ENCODE results near the gene RETSAT.
"Not testable (repeated sequence)": the region's sequence is repeated elsewhere in the genome, so short reads cannot be mapped to it uniquely, and the experiment has no call there.

The RETSAT gene

DNA sequence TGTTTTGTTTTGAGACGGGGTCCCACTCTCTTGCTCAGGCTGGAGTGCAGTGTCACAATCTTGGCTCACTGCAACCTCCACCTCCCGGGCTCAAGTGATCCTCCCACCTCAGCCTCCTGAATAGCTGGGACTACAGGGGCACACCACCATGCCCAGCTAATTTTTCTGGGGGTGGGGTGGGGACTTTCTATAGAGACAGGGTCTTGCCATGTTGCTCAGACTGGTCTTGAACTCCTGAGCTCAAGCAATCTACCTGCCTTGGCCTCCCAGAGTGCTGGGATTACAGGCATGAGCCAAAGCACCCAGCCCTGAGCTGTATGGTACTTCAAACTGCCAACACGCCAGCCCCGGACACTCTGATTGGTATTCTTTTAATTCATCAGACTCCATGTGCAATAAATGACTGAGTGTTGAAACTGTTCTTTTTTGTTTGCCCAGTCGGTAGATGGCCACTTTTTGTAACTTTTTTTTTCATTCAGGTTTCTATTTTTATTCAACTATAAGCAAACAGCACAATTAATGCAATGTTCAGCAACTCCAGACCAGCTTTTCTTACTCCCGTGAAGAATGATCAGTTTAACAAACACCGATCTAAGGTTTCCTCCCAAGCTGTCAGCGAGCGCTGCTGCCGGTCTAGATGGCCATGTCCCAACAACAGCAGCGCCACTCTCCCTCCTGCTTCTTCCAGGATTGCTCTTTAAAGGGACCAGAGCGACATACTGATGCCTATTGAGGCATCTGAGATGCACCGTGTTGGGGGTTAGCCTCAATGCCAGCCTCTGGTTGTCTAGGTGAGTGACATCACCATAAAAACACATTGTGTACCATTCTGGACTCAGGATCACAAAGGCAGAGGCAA is 14.1 kb downstream of the RETSAT start:
- intact Hi-C loops (cut with DNase I), result no loop called here
- DNase-seq, result peak in 1 of 10 donors; percentile 8

DNA sequence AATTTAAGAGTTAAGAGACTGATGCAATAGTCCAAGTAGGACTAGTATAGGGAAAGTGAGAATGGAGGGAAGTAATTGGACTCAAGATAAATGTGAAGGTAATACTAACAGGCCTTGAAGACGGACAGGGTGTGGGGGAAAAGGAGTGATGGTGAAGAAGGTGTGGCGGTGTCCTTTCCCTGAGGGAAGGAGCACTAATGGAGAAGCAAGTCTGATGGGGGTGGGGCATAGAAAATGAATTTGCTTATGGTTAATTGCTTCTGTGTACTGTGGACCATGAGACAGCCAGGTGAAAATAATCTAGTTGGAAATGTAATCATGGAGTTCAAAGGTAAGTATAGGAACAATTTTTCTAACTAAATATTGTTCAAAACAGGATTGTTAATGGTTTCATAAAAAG is 19.4 kb downstream of the RETSAT start:
- no peak for DNase-seq

DNA sequence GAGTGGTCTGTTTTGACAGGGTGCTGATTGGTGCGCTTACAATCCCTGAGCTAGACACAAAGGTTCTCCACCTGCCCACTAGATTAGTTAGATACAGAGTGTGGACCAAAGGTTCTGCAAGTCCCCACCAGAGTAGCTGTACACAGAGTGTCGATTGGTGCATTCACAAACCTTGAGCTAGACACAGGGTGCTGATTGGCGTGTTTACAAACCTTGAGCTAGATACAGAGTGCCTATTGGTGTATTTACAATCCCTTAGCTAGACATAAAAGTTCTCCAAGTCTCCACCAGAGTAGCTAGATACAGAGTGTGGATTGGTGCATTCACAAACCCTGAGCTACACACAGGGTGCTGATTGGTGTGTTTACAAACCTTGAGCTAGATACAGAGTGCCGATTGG is 20.5 kb downstream of the RETSAT start:
- intact Hi-C loops (cut with DNase I); DNase-seq: not testable (repeated sequence)

More for the DNA sequence above, 19.4 kb downstream of the RETSAT start:
- intact Hi-C loops (cut with DNase I), result no loop called here

DNA sequence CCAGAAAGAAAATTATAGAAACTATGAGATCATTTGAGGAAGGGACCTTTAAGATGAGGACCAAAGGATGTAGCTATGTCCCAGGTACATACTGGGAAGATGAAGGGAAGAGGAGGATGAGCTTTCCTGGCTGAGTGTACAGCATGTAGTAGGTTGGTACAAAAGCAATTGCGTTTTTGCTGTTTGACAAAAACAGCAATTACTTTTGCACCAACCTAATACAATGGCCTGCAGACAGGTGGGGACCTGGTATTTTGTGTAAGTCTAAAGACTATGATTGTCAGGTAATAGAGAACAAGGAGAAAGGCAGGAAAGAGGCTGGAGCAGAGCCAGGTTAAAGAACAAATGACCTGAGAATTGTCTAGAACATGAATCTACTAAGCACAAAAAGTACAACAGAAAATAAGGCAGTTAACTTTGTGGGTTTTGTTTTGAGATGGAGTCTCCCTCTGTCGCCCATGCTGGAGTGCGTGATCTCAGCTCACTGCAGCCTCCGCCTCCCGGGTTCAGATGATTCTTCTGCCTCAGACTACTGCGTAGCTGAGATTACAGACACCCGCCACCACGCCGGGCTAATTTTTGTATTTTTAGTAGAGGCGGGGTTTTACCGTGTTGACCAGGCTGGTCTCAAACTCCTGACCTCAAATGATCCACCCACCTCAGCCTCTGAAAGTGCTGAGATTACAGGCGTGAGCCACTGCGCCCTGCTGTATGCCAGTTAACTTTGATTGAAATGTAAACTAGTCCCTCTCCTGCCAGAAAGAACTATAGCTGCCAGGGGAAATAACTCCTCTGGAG is 23.3 kb downstream of the RETSAT start:
- no peak for DNase-seq
- intact Hi-C loops (cut with DNase I), result no loop called here

GRCh38 chr2:85329701-85330100 is 24.6 kb downstream of the RETSAT start:
- intact Hi-C loops (cut with DNase I), result not testable (repeated sequence)
- DNase-seq, result peak in 1 of 10 donors; percentile 7

GRCh38 chr2:85329181-85329651 is 25.1 kb downstream of the RETSAT start:
- intact Hi-C loops (cut with DNase I), result no loop called here
- no peak for DNase-seq

GRCh38 chr2:85327822-85328617 is 26.3 kb downstream of the RETSAT start, which contains the start of gene TGOLN2:
TGOLN2 (minus strand) TSS chr2:85327989; CDS start chr2:85327962, 27 bp downstream.
- DNase-seq, result peak; percentile 82 to 98 (median 88)
- intact Hi-C loops (cut with DNase I), result no loop called here

- DNase-seq, result peak in 6 of 10 donors; percentile 26 to 89 (median 37)
- intact Hi-C loops (cut with DNase I), result no loop called here
These were observed 27.0 kb downstream of the RETSAT start for GRCh38 chr2:85327160-85327821.

DNA sequence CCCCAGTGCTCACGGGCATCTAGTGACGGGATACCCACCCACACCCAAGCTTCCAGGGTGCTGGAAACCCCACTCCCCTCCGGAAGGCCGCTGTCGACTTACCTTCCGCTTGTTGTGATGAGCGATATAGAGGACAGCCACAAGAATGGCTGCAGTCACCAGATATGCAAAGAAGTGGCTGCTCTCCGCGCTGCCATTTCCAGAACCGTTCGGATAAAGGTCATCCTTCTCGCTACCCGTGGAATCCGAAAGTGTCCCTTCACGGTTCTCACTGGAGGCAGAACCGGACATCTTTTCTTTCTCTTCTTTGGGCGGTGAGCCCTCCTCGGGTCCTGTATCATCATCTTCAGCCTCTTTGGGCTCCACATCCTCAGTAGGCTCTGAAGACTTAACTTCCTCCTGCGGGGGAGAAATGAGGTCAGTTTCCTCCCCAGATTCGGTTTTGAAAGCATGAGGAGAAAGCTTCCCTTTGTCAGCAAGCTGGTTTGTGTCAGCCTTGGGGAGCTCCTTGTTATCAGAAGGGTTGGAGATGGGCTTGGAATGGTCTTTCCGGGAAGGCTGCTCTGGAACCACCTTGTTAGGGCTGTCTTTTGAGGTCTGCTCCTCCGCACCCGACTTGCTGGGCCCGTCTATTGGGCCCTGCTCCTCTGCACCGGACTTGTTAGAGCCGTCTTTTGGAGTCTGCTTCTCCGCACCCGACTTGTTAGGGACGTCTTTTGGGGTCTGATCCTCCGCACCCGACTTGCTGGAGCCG is 27.7 kb downstream of the RETSAT start:
- intact Hi-C loops (cut with DNase I), result no loop called here
- DNase-seq, result peak in 1 of 10 donors; percentile 60

- intact Hi-C loops (cut with DNase I), result no loop called here
These were observed 28.9 kb downstream of the RETSAT start for GRCh38 chr2:85325466-85325811.

DNA sequence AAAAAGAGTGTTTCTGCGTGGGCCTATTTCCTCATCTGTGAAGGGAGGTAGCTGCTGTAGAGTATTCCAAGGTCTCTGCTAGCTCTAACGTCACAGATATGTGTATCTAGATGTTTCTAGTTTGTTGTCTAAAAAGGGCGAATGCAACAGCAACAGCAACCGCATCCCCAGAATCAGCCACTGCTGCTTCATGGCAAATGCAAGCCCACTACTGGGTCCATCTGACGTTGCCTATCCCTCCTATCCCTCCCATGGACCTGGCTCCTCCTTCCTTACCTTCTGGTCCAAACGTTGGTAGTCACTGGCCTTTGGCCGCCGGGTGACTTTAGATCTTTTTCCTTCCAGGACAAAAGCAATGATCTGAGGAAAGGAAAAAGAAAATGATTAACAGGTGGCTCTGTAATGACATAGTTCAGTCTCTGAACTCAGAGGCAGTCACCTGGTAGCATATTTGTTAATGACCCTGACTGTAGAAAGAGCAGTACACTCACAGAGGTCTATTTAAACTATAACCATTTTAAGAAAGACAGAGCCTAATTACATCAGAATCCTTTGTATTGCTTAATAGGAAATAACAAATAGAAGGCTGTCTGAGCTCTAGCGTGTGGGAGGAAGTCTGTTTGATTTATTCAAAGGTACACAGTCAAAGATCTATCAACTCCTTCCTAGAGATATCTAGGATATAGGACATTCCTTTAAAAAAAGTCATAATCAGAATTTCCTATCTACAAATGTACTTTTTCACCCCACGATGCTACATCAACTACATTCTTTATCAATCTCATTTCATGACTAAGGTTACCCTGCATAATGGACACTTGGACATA is 29.5 kb downstream of the RETSAT start:
- no peak for DNase-seq
- intact Hi-C loops (cut with DNase I), result no loop called here

More at GRCh38 chr2:85325466-85325811, 28.9 kb downstream of the RETSAT start:
- no peak for DNase-seq

- DNase-seq; intact Hi-C loops (cut with DNase I): not testable (repeated sequence)
These were observed 30.4 kb downstream of the RETSAT start for GRCh38 chr2:85323988-85324367.

GRCh38 chr2:85323351-85323987 is 30.9 kb downstream of the RETSAT start:
- DNase-seq, result no peak
- intact Hi-C loops (cut with DNase I), result no loop called here

DNA sequence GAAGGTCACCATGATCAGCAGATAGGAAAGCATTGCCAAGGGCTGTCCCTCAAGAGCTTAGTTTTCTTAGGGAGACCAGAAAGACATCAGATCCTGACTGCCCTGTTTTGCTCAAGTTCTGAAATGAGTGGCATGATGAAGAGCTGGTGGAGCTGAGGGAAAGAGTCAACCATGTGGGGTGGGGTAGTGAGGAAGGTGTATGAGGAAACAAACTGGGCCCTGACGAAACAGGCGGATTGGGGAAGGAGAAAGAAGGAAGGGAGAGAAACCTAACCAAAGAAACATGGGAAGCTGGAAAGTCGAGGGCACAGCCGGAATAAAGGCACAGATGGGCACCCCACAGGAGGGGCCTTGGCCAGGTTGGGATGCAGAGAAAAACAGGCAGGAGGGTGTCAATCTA is 34.5 kb downstream of the RETSAT start:
- intact Hi-C loops (cut with DNase I), result no loop called here
- no peak for DNase-seq

DNA sequence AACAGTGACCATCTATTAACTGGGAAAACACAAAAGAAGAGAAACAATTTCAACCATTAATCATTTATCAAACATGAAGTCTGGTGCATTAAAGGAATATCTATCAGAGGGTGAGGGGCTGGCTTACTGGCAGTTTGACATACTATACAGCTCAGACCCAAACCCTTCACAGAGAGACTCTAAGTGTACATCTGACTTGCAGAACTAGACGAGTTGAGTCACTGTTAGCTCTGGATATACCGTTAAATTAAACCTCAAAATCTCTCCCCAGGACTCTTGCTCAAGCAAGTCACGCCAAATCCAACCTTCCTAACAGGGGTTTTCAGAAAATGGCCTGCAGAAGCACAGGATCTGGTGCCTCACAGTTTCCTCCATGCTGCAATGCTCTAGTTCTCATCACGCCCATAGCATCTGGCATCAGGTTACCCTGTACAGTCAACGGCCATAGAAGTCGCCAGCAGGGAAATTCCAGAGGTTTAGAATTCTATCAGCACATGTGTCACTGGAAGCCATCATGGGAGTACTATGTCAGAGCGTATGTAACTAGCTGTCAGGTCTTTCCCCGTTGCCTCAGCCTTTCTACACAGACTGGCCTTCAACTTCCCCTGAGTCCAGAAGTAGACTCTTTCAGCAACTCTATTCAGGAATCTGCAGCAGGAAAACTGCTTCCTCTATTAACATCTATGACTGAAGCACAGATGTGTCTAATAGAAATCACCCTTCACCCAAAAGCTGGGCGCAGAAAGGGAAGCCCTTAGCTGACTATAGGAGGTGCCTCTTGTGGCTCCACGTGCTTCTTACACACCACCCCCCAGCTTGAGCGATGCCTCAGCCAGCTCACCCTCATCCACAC is 35.9 kb downstream of the RETSAT start:
- no peak for DNase-seq
- intact Hi-C loops (cut with DNase I), result no loop called here

DNA sequence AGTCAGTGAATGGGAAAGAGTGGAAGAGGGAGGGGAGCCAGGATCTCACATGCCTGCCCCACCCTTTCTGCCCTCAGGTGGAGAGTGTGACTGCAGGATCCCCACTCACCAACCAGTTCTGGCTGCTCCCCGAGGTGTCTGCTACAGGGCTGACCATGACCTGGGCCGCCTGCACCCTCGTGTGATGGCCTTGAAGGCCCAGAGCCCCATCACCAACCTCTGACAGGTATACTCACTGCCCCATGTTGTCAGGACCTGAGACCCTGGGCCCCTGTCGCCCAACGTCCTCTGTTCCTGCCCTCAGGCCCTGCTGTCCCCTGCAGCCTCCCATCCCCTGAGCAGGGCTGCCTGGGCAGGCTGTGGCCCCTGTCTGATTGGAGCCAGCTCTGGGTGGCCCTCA is 38.4 kb downstream of the RETSAT start:
- DNase-seq; intact Hi-C loops (cut with DNase I): not testable (repeated sequence)

- intact Hi-C loops (cut with DNase I), result no loop called here
- DNase-seq, result no peak
These were observed 39.5 kb downstream of the RETSAT start for GRCh38 chr2:85314884-85315242.

All from posterior cingulate gyrus (tissue), 11 donors.